ENCODE measurements around the gene FARS2.

Gene FARS2

GRCh38 chr6:5710936-5711335 is 449.6 kb downstream of the FARS2 start:
- no peak for DNase-seq

GRCh38 chr6:5712349-5713215 is 451.3 kb downstream of the FARS2 start:
- no peak for DNase-seq

GRCh38 chr6:5713519-5713918 is 452.2 kb downstream of the FARS2 start:
- no peak for DNase-seq

GRCh38 chr6:5718231-5718947 is 457.1 kb downstream of the FARS2 start:
- no peak for DNase-seq

- no peak for DNase-seq
These were observed 462.8 kb downstream of the FARS2 start for GRCh38 chr6:5723841-5724691.

GRCh38 chr6:5724911-5725310 is 463.6 kb downstream of the FARS2 start:
- no peak for DNase-seq

GRCh38 chr6:5726976-5727718 is 465.8 kb downstream of the FARS2 start:
- DNase-seq, result no peak

- no peak for DNase-seq
These were observed 467.2 kb downstream of the FARS2 start for GRCh38 chr6:5728351-5729079.

GRCh38 chr6:5729080-5729434 is 467.7 kb downstream of the FARS2 start:
- peak; percentile 50 for DNase-seq

GRCh38 chr6:5729813-5730517 is 468.7 kb downstream of the FARS2 start:
- DNase-seq, result no peak

- no peak for DNase-seq
These were observed 469.4 kb downstream of the FARS2 start for GRCh38 chr6:5730585-5731263.

GRCh38 chr6:5731435-5731834 is 470.1 kb downstream of the FARS2 start:
- no peak for DNase-seq

GRCh38 chr6:5732496-5732895 is 471.2 kb downstream of the FARS2 start:
- DNase-seq, result no peak

GRCh38 chr6:5736016-5736738 is 474.9 kb downstream of the FARS2 start:
- DNase-seq, result no peak

GRCh38 chr6:5737460-5737859 is 476.1 kb downstream of the FARS2 start:
- no peak for DNase-seq

- DNase-seq, result no peak
These were observed 476.9 kb downstream of the FARS2 start for GRCh38 chr6:5738211-5738610.

GRCh38 chr6:5744497-5744896 is 483.2 kb downstream of the FARS2 start:
- DNase-seq, result no peak

GRCh38 chr6:5745081-5745480 is 483.8 kb downstream of the FARS2 start:
- no peak for DNase-seq

GRCh38 chr6:5746053-5746758 is 484.9 kb downstream of the FARS2 start:
- no peak for DNase-seq
